ENCODE data around the gene HSD17B12.

The HSD17B12 gene

DNA sequence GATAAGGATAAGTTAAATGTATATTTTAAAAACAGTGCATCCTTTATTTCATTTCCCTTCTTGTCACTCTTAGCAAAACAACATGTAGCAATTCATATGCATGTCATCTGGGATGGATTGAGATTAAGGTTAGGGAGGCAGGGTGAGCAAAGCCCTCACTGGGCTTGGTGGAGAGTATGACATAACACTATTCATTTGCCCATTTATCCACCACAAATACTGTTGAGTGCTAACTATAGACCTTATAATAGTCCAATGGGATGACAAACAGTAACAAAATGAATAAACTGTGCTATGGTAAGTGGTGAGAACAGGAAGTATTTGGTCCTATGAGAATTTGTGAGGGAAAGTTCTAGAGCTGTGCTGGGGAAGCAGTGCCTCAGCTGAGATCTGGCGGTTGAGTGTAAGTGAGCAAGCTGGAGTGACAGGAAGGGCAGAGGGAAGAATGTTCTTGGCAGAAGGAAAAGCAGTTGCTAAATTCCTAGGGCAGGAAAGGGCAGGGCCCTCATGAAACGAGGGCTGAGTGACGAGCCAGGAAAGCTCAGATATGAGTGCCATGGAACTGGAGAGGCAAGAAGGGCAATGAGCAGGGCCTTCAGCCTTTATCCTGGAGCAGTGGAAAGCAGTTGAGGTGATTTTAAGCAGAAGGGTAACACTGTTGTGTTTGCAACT lies 6.7 kb downstream of the HSD17B12 start:
- H4K20me1 ChIP-seq (ENCODE audit: insufficient read depth, low read length) = peaks cover 44% of the 10 kb centered on the region; the same call in 1 of the 2 replicates
- TF ChIP-seq, protein P1, sequence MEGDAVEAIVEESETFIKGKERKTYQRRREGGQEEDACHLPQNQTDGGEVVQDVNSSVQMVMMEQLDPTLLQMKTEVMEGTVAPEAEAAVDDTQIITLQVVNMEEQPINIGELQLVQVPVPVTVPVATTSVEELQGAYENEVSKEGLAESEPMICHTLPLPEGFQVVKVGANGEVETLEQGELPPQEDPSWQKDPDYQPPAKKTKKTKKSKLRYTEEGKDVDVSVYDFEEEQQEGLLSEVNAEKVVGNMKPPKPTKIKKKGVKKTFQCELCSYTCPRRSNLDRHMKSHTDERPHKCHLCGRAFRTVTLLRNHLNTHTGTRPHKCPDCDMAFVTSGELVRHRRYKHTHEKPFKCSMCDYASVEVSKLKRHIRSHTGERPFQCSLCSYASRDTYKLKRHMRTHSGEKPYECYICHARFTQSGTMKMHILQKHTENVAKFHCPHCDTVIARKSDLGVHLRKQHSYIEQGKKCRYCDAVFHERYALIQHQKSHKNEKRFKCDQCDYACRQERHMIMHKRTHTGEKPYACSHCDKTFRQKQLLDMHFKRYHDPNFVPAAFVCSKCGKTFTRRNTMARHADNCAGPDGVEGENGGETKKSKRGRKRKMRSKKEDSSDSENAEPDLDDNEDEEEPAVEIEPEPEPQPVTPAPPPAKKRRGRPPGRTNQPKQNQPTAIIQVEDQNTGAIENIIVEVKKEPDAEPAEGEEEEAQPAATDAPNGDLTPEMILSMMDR (IDR thresholded peaks at IDR 0.05; ENCODE audit: borderline replicate concordance, extremely low read depth, low read length, poor library complexity, severe bottlenecking) = no peak
- no peak for TF ChIP-seq EZH2 (IDR thresholded peaks at IDR 0.05; ENCODE audit: borderline replicate concordance, low read depth, low read length, severe bottlenecking)
- H3K79me2 ChIP-seq (ENCODE audit: insufficient read depth, low read length) = peaks cover 98% of the 10 kb centered on the region
- H3K4me3 ChIP-seq (ENCODE audit: low read depth in 1 of 2, low read length in 2 of 2) = no peak overlapping the region
- peaks cover 43% of the 10 kb centered on the region for H3K36me3 ChIP-seq (ENCODE audit: insufficient read depth, low read length)
- 0 out of 2 replicates have a peak overlapping the region, but pooled peaks have one; percentile 10 for H3K4me2 ChIP-seq (ENCODE audit: insufficient read depth, low read length)
- peaks cover 44% of the 10 kb centered on the region for H3K4me1 ChIP-seq (ENCODE audit: insufficient read depth, low read length)
- H3K9ac ChIP-seq (ENCODE audit: low read depth, low read length) = no peak overlapping the region
- ATAC-seq (ENCODE audit: insufficient read depth, low read depth) (no peak), DNase-seq (no peak)
- no peaks in the 10 kb centered on the region for H3K27me3 ChIP-seq (ENCODE audit: insufficient read depth, low read length, poor library complexity)
- H2AFZ ChIP-seq (ENCODE audit: low read depth, low read length) = no peak overlapping the region
- H3K27ac ChIP-seq (ENCODE audit: low read length) = no peak overlapping the region
- no peaks in the 10 kb centered on the region for H3K9me3 ChIP-seq (ENCODE audit: insufficient read depth, low read length, severe bottlenecking)

DNA sequence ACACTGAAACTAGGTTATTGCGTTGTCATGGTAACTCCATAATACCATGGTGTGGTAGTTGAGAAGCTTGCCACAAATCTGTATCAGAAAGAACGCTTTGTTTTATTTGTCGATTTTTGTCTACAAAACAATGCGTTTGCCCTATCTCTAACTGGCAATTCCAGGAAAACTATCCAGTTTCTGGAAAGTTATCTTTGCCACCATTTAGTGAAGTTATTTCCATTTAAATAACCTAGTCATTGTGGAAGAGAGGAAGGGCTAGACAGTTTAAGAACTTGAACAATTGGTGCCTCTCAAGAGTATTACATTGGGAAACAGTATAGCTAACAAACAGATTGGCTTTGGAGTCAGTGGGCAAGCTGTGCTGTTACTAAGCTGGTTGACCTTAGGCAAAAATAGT lies 7.9 kb downstream of the HSD17B12 start:
- H3K79me2 ChIP-seq (ENCODE audit: insufficient read depth, low read length) = peaks cover 97% of the 10 kb centered on the region
- no peak for DNase-seq
- ATAC-seq (ENCODE audit: insufficient read depth, low read depth) = no peak
- peaks cover 50% of the 10 kb centered on the region; the same call in 1 of the 2 replicates for H4K20me1 ChIP-seq (ENCODE audit: insufficient read depth, low read length)
- H3K4me2 ChIP-seq (ENCODE audit: insufficient read depth, low read length) = no peak overlapping the region
- no peak overlapping the region for H3K9ac ChIP-seq (ENCODE audit: low read depth, low read length)
- H3K4me1 ChIP-seq (ENCODE audit: insufficient read depth, low read length) = peaks cover 33% of the 10 kb centered on the region
- H3K4me3 ChIP-seq (ENCODE audit: low read depth in 1 of 2, low read length in 2 of 2) = no peak overlapping the region
- H3K36me3 ChIP-seq (ENCODE audit: insufficient read depth, low read length) = peaks cover 35% of the 10 kb centered on the region
- H3K9me3 ChIP-seq (ENCODE audit: insufficient read depth, low read length, severe bottlenecking) = no peaks in the 10 kb centered on the region
- no peak for TF ChIP-seq EZH2 (IDR thresholded peaks at IDR 0.05; ENCODE audit: borderline replicate concordance, low read depth, low read length, severe bottlenecking)
- TF ChIP-seq, protein P1 (IDR thresholded peaks at IDR 0.05; ENCODE audit: borderline replicate concordance, extremely low read depth, low read length, poor library complexity, severe bottlenecking) = no peak
- H3K27ac ChIP-seq (ENCODE audit: low read length) = no peak overlapping the region
- H2AFZ ChIP-seq (ENCODE audit: low read depth, low read length) = no peak overlapping the region
- H3K27me3 ChIP-seq (ENCODE audit: insufficient read depth, low read length, poor library complexity) = no peaks in the 10 kb centered on the region

DNA sequence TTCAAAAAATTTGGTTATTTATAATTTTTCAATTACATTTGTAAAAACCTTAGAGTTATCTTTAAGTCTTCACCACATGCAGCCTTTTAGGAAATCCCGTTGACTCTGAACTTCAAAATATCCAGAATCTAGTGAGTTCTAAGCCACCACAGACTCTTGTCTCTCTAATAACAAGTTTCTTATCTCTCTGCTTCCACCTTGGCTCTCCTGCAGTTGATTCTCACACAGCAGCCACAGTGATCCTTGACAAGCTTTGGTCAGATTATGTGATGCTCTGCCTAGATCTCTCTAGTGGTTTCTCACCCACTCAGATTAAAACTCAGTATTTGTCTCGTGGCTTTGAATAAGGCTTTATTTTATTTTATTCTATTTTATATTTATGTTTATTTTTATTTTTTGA lies 8.6 kb downstream of the HSD17B12 start:
- no peak overlapping the region for H3K4me3 ChIP-seq (ENCODE audit: low read depth in 1 of 2, low read length in 2 of 2)
- peaks cover 25% of the 10 kb centered on the region for H3K4me1 ChIP-seq (ENCODE audit: insufficient read depth, low read length)
- H2AFZ ChIP-seq (ENCODE audit: low read depth, low read length) = no peak overlapping the region
- H3K36me3 ChIP-seq (ENCODE audit: insufficient read depth, low read length) = peaks cover 29% of the 10 kb centered on the region; the same call in 1 of the 2 replicates
- no peak overlapping the region for H3K27ac ChIP-seq (ENCODE audit: low read length)
- H3K27me3 ChIP-seq (ENCODE audit: insufficient read depth, low read length, poor library complexity) = no peaks in the 10 kb centered on the region
- no peaks in the 10 kb centered on the region for H3K9me3 ChIP-seq (ENCODE audit: insufficient read depth, low read length, severe bottlenecking)
- peaks cover 55% of the 10 kb centered on the region; the same call in 1 of the 2 replicates for H4K20me1 ChIP-seq (ENCODE audit: insufficient read depth, low read length)
- no peak for TF ChIP-seq EZH2 (IDR thresholded peaks at IDR 0.05; ENCODE audit: borderline replicate concordance, low read depth, low read length, severe bottlenecking)
- TF ChIP-seq, protein P1 (IDR thresholded peaks at IDR 0.05; ENCODE audit: borderline replicate concordance, extremely low read depth, low read length, poor library complexity, severe bottlenecking) = no peak
- ATAC-seq (ENCODE audit: insufficient read depth, low read depth) (no peak), DNase-seq (no peak)
- no peak overlapping the region for H3K9ac ChIP-seq (ENCODE audit: low read depth, low read length)
- peaks cover 97% of the 10 kb centered on the region for H3K79me2 ChIP-seq (ENCODE audit: insufficient read depth, low read length)
- no peak overlapping the region for H3K4me2 ChIP-seq (ENCODE audit: insufficient read depth, low read length)

All from DND-41 (cell line).